ENCODE measurements around the gene CCNJL. TPM values are rescaled to one million over a fixed set of nuclear protein-coding genes. Genes with fewer than 3 reads are reported as not detected.

The CCNJL gene
- total RNA-seq, 4 donors from 2014 or later, result under 0.01 to 5.8 (median 2.6) TPM; not detected in 1

GRCh38 chr5:160333721-160334120, 21.4 kb upstream of the CCNJL start:
- Histone ChIP-seq H3K4me1 (no peaks in the 10 kb centered on the region), H3K27ac (no peak overlapping the region), H3K36me3 (no peaks in the 10 kb centered on the region), H3K9me3 (no peaks in the 10 kb centered on the region), H3K27me3 (no peaks in the 10 kb centered on the region), H3K4me3 (no peak overlapping the region)
- no peak for TF ChIP-seq CTCF (IDR thresholded peaks at IDR 0.05)
- no peak for DNase-seq
- intact Hi-C loops (cut with DNase I; ENCODE audit: low total_unique reads), result no loop called here

GRCh38 chr5:160330212-160330611, 17.8 kb upstream of the CCNJL start:
- intact Hi-C loops (cut with DNase I; ENCODE audit: low total_unique reads), result no loop called here

GRCh38 chr5:160327818-160328217, 15.5 kb upstream of the CCNJL start:
- Histone ChIP-seq H3K27ac (no peak overlapping the region), H3K9me3 (no peaks in the 10 kb centered on the region), H3K36me3 (no peaks in the 10 kb centered on the region), H3K4me3 (no peak overlapping the region), H3K4me1 (no peaks in the 10 kb centered on the region), H3K27me3 (no peaks in the 10 kb centered on the region)
- TF ChIP-seq CTCF (IDR thresholded peaks at IDR 0.05) (no peak), POLR2A (IDR thresholded peaks at IDR 0.05) (no peak)
- intact Hi-C loops (cut with DNase I; ENCODE audit: low total_unique reads), result no loop called here
- no peak for DNase-seq

More at GRCh38 chr5:160330212-160330611, 17.8 kb upstream of the CCNJL start:
- no peaks in the 10 kb centered on the region for H3K27me3 ChIP-seq
- H3K9me3 ChIP-seq, result no peaks in the 10 kb centered on the region
- H3K4me3 ChIP-seq, result no peak overlapping the region
- no peak overlapping the region for H3K27ac ChIP-seq
- H3K36me3 ChIP-seq, result no peaks in the 10 kb centered on the region
- no peak for DNase-seq
- no peak for TF ChIP-seq CTCF (IDR thresholded peaks at IDR 0.05)
- TF ChIP-seq POLR2A (IDR thresholded peaks at IDR 0.05), result no peak
- no peaks in the 10 kb centered on the region for H3K4me1 ChIP-seq

- TF ChIP-seq CTCF (IDR thresholded peaks at IDR 0.05), result no peak
- TF ChIP-seq POLR2A (IDR thresholded peaks at IDR 0.05), result no peak
- Histone ChIP-seq H3K9me3 (no peaks in the 10 kb centered on the region), H3K27me3 (no peaks in the 10 kb centered on the region), H3K4me1 (no peaks in the 10 kb centered on the region), H3K4me3 (no peak overlapping the region), H3K36me3 (no peaks in the 10 kb centered on the region), H3K27ac (no peak overlapping the region)
- DNase-seq, result no peak
- intact Hi-C loops (cut with DNase I; ENCODE audit: low total_unique reads), result no loop called here
Observed at GRCh38 chr5:160326981-160327380, 14.6 kb upstream of the CCNJL start.

GRCh38 chr5:160325716-160326115, 13.4 kb upstream of the CCNJL start:
- no peaks in the 10 kb centered on the region for H3K4me1 ChIP-seq
- H3K9me3 ChIP-seq, result no peaks in the 10 kb centered on the region
- no peak for DNase-seq
- no peak overlapping the region for H3K27ac ChIP-seq
- TF ChIP-seq POLR2A (IDR thresholded peaks at IDR 0.05), result no peak
- TF ChIP-seq CTCF (IDR thresholded peaks at IDR 0.05), result no peak
- intact Hi-C loops (cut with DNase I; ENCODE audit: low total_unique reads), result no loop called here
- H3K27me3 ChIP-seq, result no peaks in the 10 kb centered on the region
- H3K4me3 ChIP-seq, result no peak overlapping the region
- no peaks in the 10 kb centered on the region for H3K36me3 ChIP-seq

All from uterus (tissue), 4 donors.